Lower leg skin (tissue), 4 donors: ENCODE data around the gene OR4E1. TPM values are rescaled to one million over a fixed set of nuclear protein-coding genes. Genes with fewer than 3 reads are reported as not detected.

Experiments
- DNase-seq, 2 donors: peaks; one replicate each; pipeline ENCODE4 v3.0.0-alpha.2; 2019; ENCODE audit warnings: low spot score in 2 of 2
- H3K4me3 ChIP-seq: fragments of 200-600 bp; sonication (generic); 2 replicates; pipeline ENCODE4 v1.5.1; 2017; ENCODE audit warnings: mild to moderate bottlenecking, low read depth; ENCODE audit not compliant: poor library complexity, severe bottlenecking
- CTCF ChIP-seq, 3 donors: fragments of 450-650 bp; IDR thresholded peaks; one replicate each; pipeline ENCODE4 v1.5.1; 2016; ENCODE audit warnings: antibody characterized with exemption in 3 of 3, mild to moderate bottlenecking in 3 of 3, moderate library complexity in 2 of 3
- POLR2A ChIP-seq, 2 donors: fragments of 450-650 bp; IDR thresholded peaks; one replicate each; pipeline ENCODE4 v1.6.1; 2016 to 2017; ENCODE audit warnings: antibody characterized with exemption in 2 of 2, mild to moderate bottlenecking in 1 of 2, moderate library complexity in 1 of 2
- WGBS, 2 donors: methylation state at CpG; one replicate each; pipeline ENCODE4 v1.1.5; 2018; 5-methylcytosine and 5-hydroxymethylcytosine counted together
- intact Hi-C: fragments of 100-400 bp; cut with DNase I; formaldehyde crosslinking; loops from one replicate; pipeline ENCODE4 v1.15.0; 2023; ENCODE audit warnings: low total_unique reads
- total RNA-seq, 4 donors: library from RNA; depleted of rRNA; stranded (reverse); fragments of >200 nt; gene quantifications; one replicate each; pipeline ENCODE4 v1.1.0, GENCODE V29; 2016

OR4E1 gene
- total RNA-seq, 4 donors from 2014 or later: not detected

DNA sequence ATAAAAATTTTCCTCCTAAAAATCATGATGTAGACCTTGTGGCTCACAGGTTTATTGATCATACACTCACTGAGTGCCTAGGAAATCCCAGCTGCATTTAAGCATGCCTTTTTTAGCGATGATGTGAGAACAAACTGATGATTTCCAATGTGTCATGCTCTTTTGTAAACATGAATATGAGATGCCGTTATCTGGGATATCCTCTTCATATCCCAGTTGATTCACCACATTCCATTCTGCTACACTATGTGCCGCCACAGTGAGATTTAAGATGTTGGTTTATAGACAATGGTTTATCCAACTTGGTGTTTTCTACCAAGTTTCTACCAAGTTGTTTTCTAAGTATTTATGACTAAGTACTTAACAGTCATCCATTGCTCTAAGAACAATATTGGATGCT, 5.2 kb downstream of the OR4E1 start:
- H3K4me3 ChIP-seq: no peak overlapping the region
- intact Hi-C loops: no loop called here
- no peak for TF ChIP-seq CTCF (IDR thresholded peaks at IDR 0.05)
- no peak for TF ChIP-seq POLR2A (IDR thresholded peaks at IDR 0.05)
- DNase-seq: no peak
- 76 to 77% methylated on average over 3 of the region's 3 CpGs for WGBS, 2 donors

GRCh38 chr14:21656980-21657379, 16.6 kb downstream of the OR4E1 start:
- TF ChIP-seq CTCF (IDR thresholded peaks at IDR 0.05) (no peak), POLR2A (IDR thresholded peaks at IDR 0.05) (no peak)
- intact Hi-C loops: no loop called here
- no peak for DNase-seq
- H3K4me3 ChIP-seq: no peak overlapping the region
- WGBS, 2 donors: 83 to 91% methylated on average over 1 of the region's 1 CpG

GRCh38 chr14:21654215-21654614, 19.4 kb downstream of the OR4E1 start:
- TF ChIP-seq POLR2A (IDR thresholded peaks at IDR 0.05) (no peak), CTCF (IDR thresholded peaks at IDR 0.05) (no peak)
- H3K4me3 ChIP-seq: no peak overlapping the region
- 92 to 94% methylated on average over 5 of the region's 5 CpGs for WGBS, 2 donors
- intact Hi-C loops: no loop called here
- DNase-seq: no peak

GRCh38 chr14:21653331-21653885, 20.2 kb downstream of the OR4E1 start, which contains the start of gene OR4E2:
OR4E2 (plus strand) TSS chr14:21653835; CDS start chr14:21665083, 11,248 bp downstream.
- WGBS, 2 donors: 67 to 68% methylated on average over 2 of the region's 2 CpGs
- intact Hi-C loops: no loop called here
- TF ChIP-seq POLR2A (IDR thresholded peaks at IDR 0.05) (no peak), CTCF (IDR thresholded peaks at IDR 0.05) (no peak)

GRCh38 chr14:21652209-21652808, 21.3 kb downstream of the OR4E1 start:
- no peak for DNase-seq
- TF ChIP-seq POLR2A (IDR thresholded peaks at IDR 0.05) (no peak), CTCF (IDR thresholded peaks at IDR 0.05) (no peak)
- intact Hi-C loops: no loop called here
- H3K4me3 ChIP-seq: no peak overlapping the region
- 41 to 63% methylated on average over 1 of the region's 1 CpG for whole genome bisulfite sequencing, 2 donors

More at GRCh38 chr14:21653331-21653885, 20.2 kb downstream of the OR4E1 start, which contains the start of gene OR4E2:
- no peak within 1 kb of the TSS for H3K4me3 ChIP-seq
- no peak for DNase-seq

- no peak for DNase-seq
- intact Hi-C loops: no loop called here
- no peak overlapping the region for H3K4me3 ChIP-seq
- no peak for TF ChIP-seq CTCF (IDR thresholded peaks at IDR 0.05)
- no peak for TF ChIP-seq POLR2A (IDR thresholded peaks at IDR 0.05)
These were observed 26.2 kb downstream of the OR4E1 start for GRCh38 chr14:21647380-21647779.
